GM20431 (cell line): Measurements from ENCODE around the gene AOC1.

Source experiments
- in situ Hi-C: fragments of 300-500 bp; cut with MseI, MboI; formaldehyde crosslinking; loops from one replicate; pipeline ENCODE4 v1.15.0; 2020; ENCODE audit warnings: low sequenced_read_pairs; ENCODE audit not compliant: unreplicated experiment

Gene AOC1

DNA sequence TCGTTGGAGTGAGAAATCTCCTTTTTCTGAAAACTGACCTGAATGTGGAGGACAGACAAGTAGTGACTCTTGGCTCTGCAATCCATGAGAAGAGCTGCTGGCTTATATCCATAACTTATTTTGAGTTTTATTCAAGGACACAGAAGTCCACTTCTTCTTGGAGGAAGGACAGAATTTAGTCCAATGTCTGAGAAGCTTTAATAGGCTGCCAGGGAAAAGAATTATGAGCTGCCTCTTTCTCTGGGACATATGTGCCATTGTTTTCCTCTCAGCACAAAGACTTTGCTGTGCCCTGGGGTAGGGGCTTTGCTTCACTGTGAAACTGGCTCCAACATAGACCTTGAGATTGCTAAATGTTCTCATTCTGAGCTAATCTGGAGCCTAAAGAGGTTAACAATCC, 20.5 kb upstream of the AOC1 start:
- in situ Hi-C loops: no loop called here

DNA sequence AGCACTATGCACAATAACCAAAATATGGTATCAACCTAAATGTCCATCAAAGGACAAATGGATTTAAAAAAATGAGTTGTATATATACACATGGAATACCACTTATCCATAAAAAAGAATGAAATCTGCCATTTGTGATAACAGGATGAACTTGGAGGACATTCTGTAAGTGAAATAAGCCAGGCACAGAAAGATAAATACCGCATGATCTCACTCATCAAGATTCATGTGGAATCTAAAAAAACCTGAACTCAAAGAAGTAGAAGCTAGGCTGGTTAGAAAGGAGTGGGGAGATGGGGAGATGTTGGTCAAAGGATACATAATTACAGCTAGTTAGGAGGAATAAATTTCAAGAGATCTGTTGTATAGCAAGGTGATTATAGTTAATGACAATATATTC, 17.3 kb upstream of the AOC1 start:
- in situ Hi-C loops: no loop called here

GRCh38 chr7:150835702-150836280, 16.5 kb upstream of the AOC1 start:
- in situ Hi-C loops: no loop called here

- in situ Hi-C loops: no loop called here
Measured at GRCh38 chr7:150838965-150839650, 13.2 kb upstream of the AOC1 start.

GRCh38 chr7:150842018-150842417, 10.3 kb upstream of the AOC1 start:
- in situ Hi-C loops: no loop called here

DNA sequence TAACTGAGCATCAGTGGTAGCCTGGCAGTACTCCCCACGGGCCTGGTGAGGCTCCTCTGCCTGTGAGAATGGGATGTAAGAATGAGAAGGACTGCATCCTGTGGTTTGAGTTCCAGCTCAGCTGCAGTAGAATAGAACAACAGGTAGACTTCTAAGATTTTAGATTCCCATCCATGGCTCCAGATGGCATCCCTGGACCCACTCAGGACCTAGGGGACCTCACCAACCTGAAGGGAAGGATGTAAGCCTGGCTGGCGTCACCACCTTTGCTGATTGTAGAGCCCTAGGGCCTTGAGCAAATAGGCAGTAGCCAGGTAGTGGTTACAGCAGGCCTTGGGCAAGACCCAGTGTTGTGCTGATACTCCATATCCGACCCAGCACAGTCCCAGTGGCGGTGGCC, 9.6 kb upstream of the AOC1 start:
- in situ Hi-C loops: no loop called here

- in situ Hi-C loops: no loop called here
Measured at GRCh38 chr7:150845421-150845861, 6.9 kb upstream of the AOC1 start.

DNA sequence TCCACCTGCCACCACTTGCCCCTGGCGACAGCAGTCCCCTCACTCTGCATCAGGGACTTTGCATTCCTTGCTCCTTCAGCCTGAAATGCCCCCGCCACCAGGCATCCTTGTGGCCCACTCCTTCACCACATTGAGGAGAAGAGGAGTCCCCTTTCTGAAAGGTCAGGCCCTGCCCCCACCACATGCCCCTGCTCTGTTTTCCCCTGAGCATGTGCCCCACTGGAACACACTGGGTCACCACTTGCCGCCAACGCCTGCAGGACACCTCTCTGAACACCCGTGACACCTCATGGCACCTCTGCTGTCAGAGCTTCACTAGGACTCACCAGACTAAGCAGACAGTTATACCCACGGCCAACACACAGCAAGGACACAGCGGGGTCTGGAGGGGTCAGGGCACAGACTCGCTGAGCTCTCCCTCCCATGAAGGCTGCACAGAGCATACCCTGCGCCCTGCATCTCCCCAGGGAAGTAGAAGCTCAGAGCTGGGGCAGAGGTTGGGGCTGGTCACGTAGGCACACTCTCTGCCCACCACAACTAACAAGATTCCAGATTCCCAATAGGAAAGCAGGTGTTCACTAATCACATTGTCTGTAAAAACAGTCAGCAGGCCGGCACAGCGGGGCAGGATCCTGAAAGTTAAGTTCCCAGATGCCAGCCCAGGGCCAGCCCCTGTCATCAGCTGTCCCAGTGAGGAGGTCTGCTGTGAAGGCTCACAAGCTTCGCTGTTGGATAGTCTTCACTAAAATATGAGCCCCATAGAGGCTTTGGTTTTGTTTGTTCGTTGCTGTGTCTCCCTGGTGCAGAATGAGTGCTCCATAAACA, 5.8 kb upstream of the AOC1 start:
- in situ Hi-C loops: no loop called here

GRCh38 chr7:150847536-150847935, 4.8 kb upstream of the AOC1 start:
- in situ Hi-C loops: no loop called here

DNA sequence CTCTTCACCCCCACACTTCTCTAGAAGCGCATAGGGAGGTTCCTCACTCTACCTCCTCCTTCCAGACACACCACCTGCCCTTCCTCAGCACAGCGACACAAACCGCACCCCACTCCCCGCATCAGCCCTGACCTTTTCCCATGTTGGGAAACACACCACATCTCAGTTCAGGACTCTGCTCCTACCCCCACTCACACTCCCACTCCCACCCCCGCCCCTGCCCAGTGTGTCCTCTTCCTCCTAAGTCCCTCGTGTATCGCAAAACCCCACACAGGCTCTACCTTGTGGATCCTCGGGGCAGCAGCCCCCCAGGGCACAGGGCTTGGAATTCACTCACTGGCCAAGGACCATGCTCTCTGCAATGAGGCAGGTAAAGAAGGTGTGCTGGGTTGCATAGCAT, 4.2 kb upstream of the AOC1 start:
- in situ Hi-C loops: no loop called here

DNA sequence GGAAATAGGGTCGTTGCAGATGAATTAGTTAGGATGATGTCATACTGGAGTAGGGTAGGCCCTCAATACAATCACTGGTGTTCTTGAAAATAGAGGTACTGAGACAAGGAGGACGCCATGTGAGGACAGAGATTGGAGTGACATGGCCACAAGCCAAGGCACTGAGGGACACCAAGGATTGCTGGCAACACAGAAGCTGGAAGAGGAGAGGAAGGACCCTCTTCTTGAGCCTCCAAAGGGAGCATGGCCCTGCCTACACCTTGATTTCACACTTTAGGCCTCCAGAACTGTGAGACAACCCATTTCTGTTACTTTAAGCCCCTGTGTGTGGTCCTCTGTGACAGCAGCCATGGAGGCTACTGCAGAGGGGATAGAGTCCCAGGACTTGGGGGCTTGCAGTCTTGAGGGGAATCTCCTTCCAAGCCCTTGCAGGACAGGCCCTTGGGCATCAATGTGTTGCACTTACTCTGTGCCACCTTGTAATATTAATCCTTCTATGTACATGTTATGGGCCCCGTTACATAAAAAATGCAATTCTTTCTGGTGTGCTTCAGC, 3.7 kb upstream of the AOC1 start:
- in situ Hi-C loops: no loop called here

DNA sequence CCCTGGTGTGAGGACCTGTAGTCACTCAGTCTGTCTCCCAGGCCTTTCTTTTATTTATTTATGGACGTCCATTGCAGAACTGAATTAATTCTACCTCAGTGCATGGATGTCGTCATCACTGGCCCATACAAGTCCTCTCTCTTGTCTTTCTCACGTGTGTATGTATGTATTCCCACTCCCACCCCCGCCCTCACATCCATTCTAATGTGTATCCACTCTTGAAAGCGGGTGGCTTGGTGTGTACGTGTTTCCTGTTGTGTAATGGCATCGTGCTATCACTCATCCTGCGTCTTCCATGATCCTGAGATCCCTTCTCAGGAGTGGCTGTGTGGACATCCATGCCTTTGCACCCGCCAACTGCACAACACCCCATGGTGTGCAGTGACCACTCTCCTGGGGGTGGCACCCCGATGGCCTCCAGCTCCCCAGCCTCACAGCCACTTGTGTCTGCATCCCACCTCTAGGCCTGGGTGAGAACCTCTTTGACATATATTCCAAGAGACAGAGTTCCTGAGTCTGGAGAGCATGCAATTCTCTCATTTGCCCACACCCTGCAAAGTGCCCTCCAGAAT, 3.0 kb upstream of the AOC1 start:
- in situ Hi-C loops: no loop called here

GRCh38 chr7:150850273-150850672, 2.0 kb upstream of the AOC1 start:
- in situ Hi-C loops: no loop called here

DNA sequence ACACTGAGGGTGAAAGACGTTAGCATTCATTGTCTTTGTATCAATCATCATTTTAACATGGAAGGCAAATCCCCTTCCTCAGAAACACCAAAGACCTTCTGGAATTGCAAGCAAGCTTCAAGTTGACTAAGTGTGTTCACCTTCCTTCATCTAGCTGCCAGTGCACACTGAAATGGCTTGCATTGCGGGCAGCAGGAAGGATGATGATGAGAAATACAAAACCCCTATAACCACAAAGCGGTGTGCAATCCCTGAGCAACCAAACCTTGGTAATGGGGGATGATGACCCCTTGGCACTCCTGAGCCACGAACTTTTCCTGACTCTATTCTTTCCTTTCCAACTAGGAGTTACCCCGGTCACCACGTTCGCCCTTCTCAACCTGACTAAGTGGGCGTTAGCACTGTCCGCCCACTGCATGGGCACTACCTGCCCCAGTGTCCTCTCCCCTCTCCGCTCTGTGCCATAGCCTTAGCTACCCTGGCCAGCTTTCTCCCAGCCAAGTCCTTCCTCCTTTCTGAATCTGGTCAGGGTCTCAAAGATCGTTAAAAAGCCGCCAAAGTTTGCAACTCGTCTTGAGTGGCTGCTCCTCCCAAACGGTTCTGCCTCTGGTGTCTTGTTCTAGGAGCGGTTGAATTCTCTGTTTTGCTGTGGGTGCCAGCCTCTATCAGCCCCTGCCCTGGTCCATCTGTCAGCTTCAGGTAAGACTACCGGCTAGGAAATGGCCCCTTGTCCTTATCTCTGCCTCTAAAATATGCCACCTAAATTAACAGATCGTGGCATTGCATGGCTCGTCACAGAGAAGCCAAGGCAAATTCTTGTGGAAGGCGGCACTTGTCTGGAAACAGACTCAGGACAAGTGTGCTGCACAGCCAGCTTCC, 586 bp upstream of the AOC1 start:
- in situ Hi-C loops: no loop called here

DNA sequence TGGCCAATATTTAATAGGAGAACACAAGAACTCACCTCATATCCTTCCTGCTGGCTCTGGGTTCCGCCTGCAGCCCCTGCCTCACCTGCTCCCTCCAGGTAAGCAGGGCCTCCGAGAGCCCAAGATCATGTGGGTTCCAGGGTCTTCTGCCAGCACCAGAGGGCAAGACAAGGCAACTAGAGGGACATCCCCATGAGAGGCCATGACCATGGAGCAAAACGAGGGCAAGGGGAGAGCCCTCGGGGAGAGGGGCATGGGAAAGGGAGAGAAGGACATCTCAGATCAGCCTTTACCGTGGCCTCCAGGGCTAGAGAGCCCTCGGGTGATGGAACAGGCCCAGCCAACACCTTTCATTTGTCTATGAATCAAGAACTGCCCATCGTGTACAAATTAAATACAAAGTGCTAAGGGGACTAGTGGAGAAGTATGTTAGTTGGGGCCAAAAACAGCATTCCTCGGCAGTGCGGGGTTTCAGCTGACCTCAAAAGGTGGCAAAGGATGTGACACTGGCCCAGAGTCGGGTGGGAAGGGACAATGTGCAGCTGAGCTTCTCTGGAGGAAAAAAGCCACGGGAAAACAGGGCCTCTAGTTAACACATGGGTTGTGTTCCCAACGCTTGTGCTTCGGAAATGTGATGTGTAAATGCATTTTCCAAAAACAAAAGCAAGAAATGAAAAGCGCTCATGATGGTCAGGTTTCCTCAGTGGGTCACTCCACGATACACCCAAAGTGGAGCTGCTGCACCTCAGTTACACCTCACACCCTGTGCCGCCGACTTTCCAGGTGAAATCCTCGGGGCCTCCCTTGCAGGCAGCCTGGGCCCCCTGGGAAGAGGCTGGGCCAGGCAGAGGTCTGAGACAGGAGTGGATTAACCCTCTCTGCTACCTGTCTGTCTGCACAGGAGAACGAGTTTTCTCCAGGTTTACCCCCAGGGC, 2.0 kb downstream of the AOC1 start:
- in situ Hi-C loops: no loop called here

DNA sequence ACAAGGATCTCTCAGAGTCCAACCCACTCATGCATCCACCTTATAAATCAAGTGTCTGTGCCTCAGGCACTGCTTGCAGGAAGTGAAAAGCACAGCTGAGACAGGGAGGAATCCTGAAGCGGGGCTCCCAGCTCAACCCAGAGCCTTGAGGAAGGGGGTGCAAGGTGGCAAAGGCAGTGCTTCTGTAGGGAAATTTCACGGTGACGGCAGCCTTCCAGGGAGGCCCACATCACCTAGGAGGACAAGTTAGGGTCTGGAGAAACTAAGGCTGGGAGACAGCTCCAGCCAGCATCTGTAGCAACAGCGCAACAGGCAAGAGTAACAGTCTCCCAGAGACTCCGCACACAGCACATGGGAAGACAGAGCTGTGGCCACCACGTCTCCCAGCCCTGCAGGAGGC, 2.7 kb downstream of the AOC1 start:
- in situ Hi-C loops: no loop called here

- in situ Hi-C loops: no loop called here
Measured at GRCh38 chr7:150855476-150856302, 3.4 kb downstream of the AOC1 start.
